HepG2 (cell line): ENCODE data around the gene FAS. TPM values are rescaled to one million over a fixed set of nuclear protein-coding genes. Genes with fewer than 3 reads are reported as not detected.

ENCODE experiments used
- ATAC-seq: fragments of 200-7000 bp; cut with Tn5 transposase; 3 replicates; pipeline ENCODE4 v1.9.1; 2020; ENCODE audit warnings: mild to moderate bottlenecking, moderate library complexity
- BruUV-seq: library from RNA; stranded (reverse); fragments of 400-500 nt; replicated peaks from 2 replicates; lab custom pipeline; 2021; lab: Mats Ljungman, UMichigan
- CTCF ChIA-PET: fragments of 300-600 bp; formaldehyde crosslinking; extraction: SDS; loops from one replicate; lab custom pipeline; 2021; ENCODE audit warnings: low total read pairs, inconsistent platforms, low intra/inter-chr PET ratio; lab: Yijun Ruan, JAX
- POLR2A ChIA-PET: fragments of 350-600 bp; sonication (Branson Sonifier 250); formaldehyde crosslinking; loops from one replicate; lab custom pipeline; 2020; ENCODE audit warnings: antibody characterized with exemption, inconsistent platforms; lab: Yijun Ruan, JAX
- DNase-seq: peaks from one replicate; pipeline ENCODE4 v3.0.0-alpha.2; 2015; ENCODE audit warnings: low spot score
- FAIRE-seq: peaks from 3 replicates; lab custom pipeline; 2011; peaks lifted over from hg19 to GRCh38; lab: Jason Lieb, UNC
- H2AFZ ChIP-seq: one replicate; pipeline ENCODE4 v1.6.1; 2011; ENCODE audit warnings: low read length, inconsistent platforms
- H3K27ac ChIP-seq: fragments of 300-600 bp; 3 replicates; pipeline ENCODE4 v1.8.0; 2011; ENCODE audit warnings: mixed run types, mild to moderate bottlenecking, mixed read lengths, low read length, inconsistent platforms; ENCODE audit not compliant: insufficient read depth; ENCODE audit errors: extremely low read length
- H3K27me3 ChIP-seq, 2 experiments: fragments of 200-600 bp in 1 of 2; 2 replicates in 1 of 2; 3 replicates in 1 of 2; pipeline versions ENCODE4 v1.6.0 to v1.8.0; 2011; ENCODE audit warnings: low read length in 2 of 2, mild to moderate bottlenecking in 2 of 2, moderate library complexity in 2 of 2, inconsistent platforms in 1 of 2; ENCODE audit not compliant: insufficient read depth in 2 of 2, control insufficient read depth in 1 of 2
- H3K36me3 ChIP-seq, 2 experiments: fragments of 200-600 bp in 1 of 2; replicated peaks in 1 of 2; 2 replicates in 1 of 2; 3 replicates in 1 of 2; pipeline versions ENCODE4 v1.5.1 to v1.8.0; 2011; ENCODE audit warnings: low read length in 2 of 2, inconsistent platforms in 1 of 2; ENCODE audit not compliant: insufficient read depth in 2 of 2, control insufficient read depth in 1 of 2
- H3K4me1 ChIP-seq: 2 replicates; pipeline ENCODE4 v1.5.1; 2012; ENCODE audit warnings: low read length, inconsistent platforms; ENCODE audit not compliant: insufficient read depth
- H3K4me2 ChIP-seq: 2 replicates; pipeline ENCODE4 v1.6.0; 2011; ENCODE audit warnings: low read depth, low read length, inconsistent platforms
- H3K4me3 ChIP-seq, 3 experiments: fragments of 200-600 bp in 1 of 3; sonication (generic), shearing (Covaris generic) in 1 of 3; replicated peaks in 1 of 3; 2 replicates each; pipeline ENCODE4 v1.5.1; 2011 to 2016; ENCODE audit warnings: low read length in 3 of 3, inconsistent platforms in 2 of 3, low read depth in 2 of 3, mild to moderate bottlenecking in 2 of 3, control low read depth in 1 of 3, mixed read lengths in 1 of 3; ENCODE audit not compliant: insufficient read depth in 1 of 3
- H3K79me2 ChIP-seq: one replicate; pipeline ENCODE4 v1.6.1; 2011; ENCODE audit warnings: low read length, inconsistent platforms; ENCODE audit not compliant: insufficient read depth
- H3K9ac ChIP-seq: 2 replicates; pipeline ENCODE4 v1.6.0; 2011; ENCODE audit warnings: mild to moderate bottlenecking, low read depth, low read length, inconsistent platforms; ENCODE audit not compliant: insufficient read depth
- H3K9me3 ChIP-seq: 2 replicates; pipeline ENCODE4 v1.5.1; 2012; ENCODE audit warnings: mild to moderate bottlenecking, low read length
- H4K20me1 ChIP-seq: 2 replicates; pipeline ENCODE4 v1.6.0; 2011; ENCODE audit warnings: inconsistent platforms, mild to moderate bottlenecking, low read length, moderate library complexity; ENCODE audit not compliant: insufficient read depth
- ARNT ChIP-seq: fragments of 450-650 bp; IDR thresholded peaks from 2 replicates; pipeline ENCODE4 v1.6.1; 2017
- JDP2 ChIP-seq: sonication (generic); formaldehyde crosslinking; IDR thresholded peaks from 2 replicates; pipeline ENCODE4 v1.8.1; 2022; ENCODE audit warnings: missing genetic modification reagents, borderline replicate concordance
- NONO ChIP-seq, 2 experiments: fragments of 450-650 bp in 1 of 2; sonication (generic) in 1 of 2; formaldehyde crosslinking in 1 of 2; IDR thresholded peaks in 1 of 2; conservative IDR thresholded peaks in 1 of 2; 2 replicates each; pipeline versions ENCODE4 v1.6.1 to v1.8.0; 2017 to 2022; ENCODE audit warnings: mild to moderate bottlenecking in 1 of 2, missing genetic modification reagents in 1 of 2, moderate library complexity in 1 of 2
- NR2C2 ChIP-seq: sonication (generic); formaldehyde crosslinking; IDR thresholded peaks from 2 replicates; pipeline ENCODE4 v1.4.0; 2020; ENCODE audit warnings: missing genetic modification reagents, mild to moderate bottlenecking, moderate library complexity, borderline replicate concordance
- RCOR2 ChIP-seq: IDR thresholded peaks from 2 replicates; pipeline ENCODE4 v1.6.1; 2016; ENCODE audit warnings: missing biosample characterization, missing genetic modification reagents
- SMAD3 ChIP-seq: sonication (generic); formaldehyde crosslinking; IDR thresholded peaks from 2 replicates; pipeline ENCODE4 v1.4.0; 2020; ENCODE audit warnings: missing genetic modification reagents
- SPEN ChIP-seq: sonication (generic); formaldehyde crosslinking; IDR thresholded peaks from 2 replicates; pipeline ENCODE4 v1.5.1; 2020; ENCODE audit warnings: low read depth, mild to moderate bottlenecking, missing genetic modification reagents
- ZBTB40 ChIP-seq, 2 experiments: fragments of 450-650 bp in 1 of 2; sonication (generic) in 1 of 2; formaldehyde crosslinking in 1 of 2; IDR thresholded peaks; 2 replicates each; pipeline versions ENCODE4 v1.6.1 to v1.8.0; 2016 to 2022; ENCODE audit warnings: antibody characterized with exemption in 1 of 2, mild to moderate bottlenecking in 1 of 2, missing genetic modification reagents in 1 of 2
- ZMAT3 ChIP-seq: sonication (generic); formaldehyde crosslinking; conservative IDR thresholded peaks from 2 replicates; pipeline ENCODE4 v1.7.0; 2021; ENCODE audit warnings: missing genetic modification reagents
- ZNF580 ChIP-seq: IDR thresholded peaks from 2 replicates; pipeline ENCODE4 v1.6.1; 2016; ENCODE audit warnings: low read depth, borderline replicate concordance
- WGBS: methylation state at CpG from one replicate; pipeline ENCODE4 v1.1.6; 2017; ENCODE audit warnings: low lambda C conversion rate; 5-methylcytosine and 5-hydroxymethylcytosine counted together
- in situ Hi-C: cut with HindIII; loops from 2 replicates; pipeline ENCODE4 v1.10.0; 2017; ENCODE audit warnings: low pct_unique_long_range_greater_than_20kb; ENCODE audit not compliant: extremely low pct_ligation_motif_present
- intact Hi-C: fragments of 100-400 bp; cut with micrococcal nuclease; formaldehyde crosslinking; loops from one replicate; pipeline ENCODE4 v1.10.0; 2022; ENCODE audit not compliant: unreplicated experiment
- polyA plus RNA-seq, 8 experiments: library from polyadenylated mRNA; depleted of rRNA in 3 of 8; stranded (reverse) in 7 of 8; unstranded in 1 of 8; fragments of >200 nt; fragmentation: Illumina TruSeq in 4 of 8; extraction: Trizol in 4 of 8; gene quantifications; 2 replicates each; pipeline versions ENCODE4 v1.2.1 to v1.2.3, GENCODE V29; 2011 to 2016; ENCODE audit warnings: low read depth in 4 of 8, missing spikeins in 1 of 8, mixed read lengths in 1 of 8; ENCODE audit not compliant: insufficient read depth in 1 of 8
- total RNA-seq, 5 experiments: library from RNA; depleted of rRNA; stranded (reverse); fragments of >200 nt; fragmentation: Illumina TruSeq; extraction: Trizol; gene quantifications; 2 replicates each; pipeline ENCODE4 v1.2.3, GENCODE V29; 2016; ENCODE audit warnings: low read depth in 1 of 5

Gene FAS
- total and polyA plus RNA-seq, 2 of the 13 experiments (the other 11 are each of a cell fraction or from before 2014, with no cell fraction given): 5.9 to 17.9 TPM

GRCh38 chr10:88962336-88962735, 28.3 kb upstream of the FAS start:
- WGBS: 94% methylated on average over 2 of the region's 2 CpGs
- POLR2A ChIA-PET: no interaction called here

GRCh38 chr10:88963318-88963717, 27.3 kb upstream of the FAS start:
- no peak for ATAC-seq
- ChIA-PET CTCF (no interaction called here), POLR2A (no interaction called here)
- no peaks in the 10 kb centered on the region for H3K9me3 ChIP-seq
- FAIRE-seq: no peak
- H3K36me3 ChIP-seq: no peaks in the 10 kb centered on the region
- intact Hi-C loops (no loop called here), in situ Hi-C loops (no loop called here)
- H3K27ac ChIP-seq: no peak overlapping the region
- H3K4me3 ChIP-seq: no peak overlapping the region
- no TSS peak for BruUV-seq
- H3K79me2 ChIP-seq: no peaks in the 10 kb centered on the region
- WGBS: 96% methylated on average over 2 of the region's 2 CpGs
- no peaks in the 10 kb centered on the region for H4K20me1 ChIP-seq
- no peaks in the 10 kb centered on the region for H3K27me3 ChIP-seq
- no peak overlapping the region for H2AFZ ChIP-seq
- TF ChIP-seq ZBTB40 (IDR thresholded peaks at IDR 0.05) (no peak), ZBTB40 (CRISPR knock-in tag; IDR thresholded peaks at IDR 0.05) (no peak), RCOR2 (CRISPR knock-in tag) (no peak), JDP2 (CRISPR knock-in tag) (no peak), ZNF580 (CRISPR knock-in tag) (no peak)
- H3K4me2 ChIP-seq: no peak overlapping the region
- DNase-seq: no peak
- H3K4me1 ChIP-seq: no peaks in the 10 kb centered on the region
- no peak overlapping the region for H3K9ac ChIP-seq

More at GRCh38 chr10:88962336-88962735, 28.3 kb upstream of the FAS start:
- Histone ChIP-seq H3K4me3 (no peak overlapping the region), H3K27ac (no peak overlapping the region), H3K4me2 (no peak overlapping the region), H3K9me3 (no peaks in the 10 kb centered on the region), H3K9ac (no peak overlapping the region), H3K79me2 (no peaks in the 10 kb centered on the region), H4K20me1 (no peaks in the 10 kb centered on the region), H3K4me1 (no peaks in the 10 kb centered on the region), H3K36me3 (no peaks in the 10 kb centered on the region), H2AFZ (no peak overlapping the region), H3K27me3 (no peaks in the 10 kb centered on the region)
- no peak for TF ChIP-seq SPEN (CRISPR knock-in tag)
- TF ChIP-seq NR2C2: no peak
- no peak for TF ChIP-seq SMAD3
- no peak for TF ChIP-seq ARNT
- TF ChIP-seq NONO (IDR thresholded peaks at IDR 0.05): no peak
- TF ChIP-seq NONO (CRISPR knock-in tag; conservative IDR thresholded peaks at IDR 0.05): no peak
- TF ChIP-seq ZMAT3 (CRISPR knock-in tag): no peak
- FAIRE-seq: no peak
- CTCF ChIA-PET: no interaction called here
- in situ Hi-C loops: no loop called here
- DNase-seq: no peak
- no TSS peak for BruUV-seq
- intact Hi-C loops: no loop called here
- no peak for ATAC-seq
